ENCODE data around the gene KRT33B. TPM values are rescaled to one million over a fixed set of nuclear protein-coding genes. Genes with fewer than 3 reads are reported as not detected.

The KRT33B gene
- total and polyA plus RNA-seq, 2 donors (not counting 1 experiment from before 2014, with no cell fraction given): not detected

GRCh38 chr17:41369023-41369422 lies 590 bp downstream of the KRT33B start:
- Histone ChIP-seq H3K79me2 (ENCODE audit: control insufficient read depth, insufficient read depth, low read length) (no peaks in the 10 kb centered on the region), H2AFZ (ENCODE audit: low read length) (no peak overlapping the region), H3K4me3 (replicated peaks in 1 of 4; ENCODE audit: control extremely low read depth in 1 of 4, insufficient read depth in 1 of 4, low read depth in 3 of 4, low read length in 4 of 4) (no peak overlapping the region), H3K4me2 (ENCODE audit: extremely low read depth, insufficient read depth, low read length) (no peak overlapping the region), H3K4me1 (ENCODE audit: control insufficient read depth, extremely low read depth, insufficient read depth, low read length) (peaks cover 2% of the 10 kb centered on the region), H3K27ac (ENCODE audit: insufficient read depth, low read length) (no peak overlapping the region), H3K9me3 (ENCODE audit: control insufficient read depth, insufficient read depth, low read depth, low read length) (no peaks in the 10 kb centered on the region), H3K36me3 (ENCODE audit: control insufficient read depth, insufficient read depth, low read length) (no peaks in the 10 kb centered on the region), H3K27me3 (ENCODE audit: control insufficient read depth, insufficient read depth, low read length) (no peaks in the 10 kb centered on the region), H3K9ac (ENCODE audit: insufficient read depth, low read length) (no peak overlapping the region), H4K20me1 (ENCODE audit: control insufficient read depth, extremely low read depth, insufficient read depth, low read length) (no peaks in the 10 kb centered on the region)
- no peak for DNase-seq (ENCODE audit: low read depth in 2 of 2)
- TF ChIP-seq EZH2 (IDR thresholded peaks at IDR 0.05; ENCODE audit: low read length, missing control alignments): no peak
- TF ChIP-seq, protein P1, sequence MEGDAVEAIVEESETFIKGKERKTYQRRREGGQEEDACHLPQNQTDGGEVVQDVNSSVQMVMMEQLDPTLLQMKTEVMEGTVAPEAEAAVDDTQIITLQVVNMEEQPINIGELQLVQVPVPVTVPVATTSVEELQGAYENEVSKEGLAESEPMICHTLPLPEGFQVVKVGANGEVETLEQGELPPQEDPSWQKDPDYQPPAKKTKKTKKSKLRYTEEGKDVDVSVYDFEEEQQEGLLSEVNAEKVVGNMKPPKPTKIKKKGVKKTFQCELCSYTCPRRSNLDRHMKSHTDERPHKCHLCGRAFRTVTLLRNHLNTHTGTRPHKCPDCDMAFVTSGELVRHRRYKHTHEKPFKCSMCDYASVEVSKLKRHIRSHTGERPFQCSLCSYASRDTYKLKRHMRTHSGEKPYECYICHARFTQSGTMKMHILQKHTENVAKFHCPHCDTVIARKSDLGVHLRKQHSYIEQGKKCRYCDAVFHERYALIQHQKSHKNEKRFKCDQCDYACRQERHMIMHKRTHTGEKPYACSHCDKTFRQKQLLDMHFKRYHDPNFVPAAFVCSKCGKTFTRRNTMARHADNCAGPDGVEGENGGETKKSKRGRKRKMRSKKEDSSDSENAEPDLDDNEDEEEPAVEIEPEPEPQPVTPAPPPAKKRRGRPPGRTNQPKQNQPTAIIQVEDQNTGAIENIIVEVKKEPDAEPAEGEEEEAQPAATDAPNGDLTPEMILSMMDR (conservative IDR thresholded peaks at IDR 0.05 in 1 of 2, IDR thresholded peaks at IDR 0.05 in 1 of 2; ENCODE audit: low read depth in 1 of 2, low read length in 2 of 2): no peak

- no peak overlapping the region for H3K27ac ChIP-seq (ENCODE audit: insufficient read depth, low read length)
- H3K4me2 ChIP-seq (ENCODE audit: extremely low read depth, insufficient read depth, low read length): no peak overlapping the region
- H4K20me1 ChIP-seq (ENCODE audit: control insufficient read depth, extremely low read depth, insufficient read depth, low read length): no peaks in the 10 kb centered on the region
- H3K27me3 ChIP-seq (ENCODE audit: control insufficient read depth, insufficient read depth, low read length): no peaks in the 10 kb centered on the region
- no peaks in the 10 kb centered on the region for H3K9me3 ChIP-seq (ENCODE audit: control insufficient read depth, insufficient read depth, low read depth, low read length)
- peaks cover 2% of the 10 kb centered on the region for H3K4me1 ChIP-seq (ENCODE audit: control insufficient read depth, extremely low read depth, insufficient read depth, low read length)
- DNase-seq (ENCODE audit: low read depth in 2 of 2): peak in 1 of 2 donors; percentile 89
- TF ChIP-seq, protein P1 (conservative IDR thresholded peaks at IDR 0.05 in 1 of 2, IDR thresholded peaks at IDR 0.05 in 1 of 2; ENCODE audit: low read depth in 1 of 2, low read length in 2 of 2): no peak
- no peak for TF ChIP-seq EZH2 (IDR thresholded peaks at IDR 0.05; ENCODE audit: low read length, missing control alignments)
- H3K4me3 ChIP-seq (replicated peaks in 1 of 4; ENCODE audit: control extremely low read depth in 1 of 4, insufficient read depth in 1 of 4, low read depth in 3 of 4, low read length in 4 of 4): no peak overlapping the region
- no peak overlapping the region for H3K9ac ChIP-seq (ENCODE audit: insufficient read depth, low read length)
- no peaks in the 10 kb centered on the region for H3K36me3 ChIP-seq (ENCODE audit: control insufficient read depth, insufficient read depth, low read length)
- no peak overlapping the region for H2AFZ ChIP-seq (ENCODE audit: low read length)
- H3K79me2 ChIP-seq (ENCODE audit: control insufficient read depth, insufficient read depth, low read length): no peaks in the 10 kb centered on the region
Observed at GRCh38 chr17:41367426-41368075, 2.1 kb downstream of the KRT33B start.

- Histone ChIP-seq H3K36me3 (ENCODE audit: control insufficient read depth, insufficient read depth, low read length) (no peaks in the 10 kb centered on the region), H3K9ac (ENCODE audit: insufficient read depth, low read length) (no peak overlapping the region), H3K27ac (ENCODE audit: insufficient read depth, low read length) (no peak overlapping the region), H2AFZ (ENCODE audit: low read length) (no peak overlapping the region), H3K4me1 (ENCODE audit: control insufficient read depth, extremely low read depth, insufficient read depth, low read length) (peaks cover 2% of the 10 kb centered on the region), H3K9me3 (ENCODE audit: control insufficient read depth, insufficient read depth, low read depth, low read length) (no peaks in the 10 kb centered on the region), H3K4me2 (ENCODE audit: extremely low read depth, insufficient read depth, low read length) (no peak overlapping the region), H3K4me3 (replicated peaks in 1 of 4; ENCODE audit: control extremely low read depth in 1 of 4, insufficient read depth in 1 of 4, low read depth in 3 of 4, low read length in 4 of 4) (no peak overlapping the region), H3K27me3 (ENCODE audit: control insufficient read depth, insufficient read depth, low read length) (no peaks in the 10 kb centered on the region), H3K79me2 (ENCODE audit: control insufficient read depth, insufficient read depth, low read length) (no peaks in the 10 kb centered on the region), H4K20me1 (ENCODE audit: control insufficient read depth, extremely low read depth, insufficient read depth, low read length) (no peaks in the 10 kb centered on the region)
- DNase-seq (ENCODE audit: low read depth in 2 of 2): no peak
- TF ChIP-seq EZH2 (IDR thresholded peaks at IDR 0.05; ENCODE audit: low read length, missing control alignments): no peak
- TF ChIP-seq, protein P1 (conservative IDR thresholded peaks at IDR 0.05 in 1 of 2, IDR thresholded peaks at IDR 0.05 in 1 of 2; ENCODE audit: low read depth in 1 of 2, low read length in 2 of 2): no peak
Observed at GRCh38 chr17:41366070-41366469, 3.5 kb downstream of the KRT33B start.
